HepG2 (cell line): ENCODE data around the gene ALG14. TPM values are rescaled to one million over a fixed set of nuclear protein-coding genes. Genes with fewer than 3 reads are reported as not detected.
A peak's percentile ranks its signal among the peaks of the same experiment; 100 is the strongest.

Source experiments
- BCL6 ChIP-seq: IDR thresholded peaks from 2 replicates; pipeline ENCODE4 v1.6.1; 2016; ENCODE audit warnings: missing genetic modification reagents, missing compliant biosample characterization
- CBX5 ChIP-seq: sonication (generic); formaldehyde crosslinking; IDR thresholded peaks from 2 replicates; pipeline ENCODE4 v1.4.0; 2020; ENCODE audit warnings: missing genetic modification reagents, borderline replicate concordance
- CEBPB ChIP-seq: IDR thresholded peaks from 2 replicates; pipeline ENCODE4 v1.6.1; 2011; ENCODE audit warnings: low read depth, low read length, improper control_type of control experiment, borderline replicate concordance
- HOXA5 ChIP-seq: sonication (generic); formaldehyde crosslinking; IDR thresholded peaks from 2 replicates; pipeline ENCODE4 v1.4.0; 2020; ENCODE audit warnings: missing genetic modification reagents
- IKZF1 ChIP-seq: fragments of 450-650 bp; IDR thresholded peaks from 2 replicates; pipeline ENCODE4 v1.7.1; 2016
- MTA1 ChIP-seq: sonication (generic); formaldehyde crosslinking; IDR thresholded peaks from 2 replicates; pipeline ENCODE4 v1.4.0; 2020; ENCODE audit warnings: missing genetic modification reagents, mild to moderate bottlenecking, borderline replicate concordance
- NR2C2 ChIP-seq: sonication (generic); formaldehyde crosslinking; IDR thresholded peaks from 2 replicates; pipeline ENCODE4 v1.4.0; 2020; ENCODE audit warnings: missing genetic modification reagents, mild to moderate bottlenecking, moderate library complexity, borderline replicate concordance
- SATB2 ChIP-seq: sonication (generic); formaldehyde crosslinking; IDR thresholded peaks from 2 replicates; pipeline ENCODE4 v1.5.0; 2020; ENCODE audit warnings: missing genetic modification reagents
- SNAI1 ChIP-seq: sonication (generic); formaldehyde crosslinking; IDR thresholded peaks from 2 replicates; pipeline ENCODE4 v1.5.0; 2020; ENCODE audit warnings: mild to moderate bottlenecking, missing genetic modification reagents, borderline replicate concordance
- ZFX ChIP-seq: sonication (generic); formaldehyde crosslinking; IDR thresholded peaks from 2 replicates; pipeline ENCODE4 v1.4.0; 2020; ENCODE audit warnings: mild to moderate bottlenecking, low read depth, missing genetic modification reagents, moderate library complexity
- ZNF10 ChIP-seq: sonication (generic); formaldehyde crosslinking; IDR thresholded peaks from 2 replicates; pipeline ENCODE4 v1.4.0; 2020; ENCODE audit warnings: mild to moderate bottlenecking, low read depth, missing genetic modification reagents, borderline replicate concordance
- ZNF260 ChIP-seq: sonication (generic); formaldehyde crosslinking; IDR thresholded peaks from 2 replicates; pipeline ENCODE4 v1.4.0; 2020; ENCODE audit warnings: missing genetic modification reagents, low read depth, mild to moderate bottlenecking, borderline replicate concordance
- ZNF282 ChIP-seq: fragments of 450-650 bp; IDR thresholded peaks from 2 replicates; pipeline ENCODE4 v1.6.1; 2018; ENCODE audit not compliant: partially characterized antibody
- ZNF382 ChIP-seq: sonication (generic); formaldehyde crosslinking; IDR thresholded peaks from 2 replicates; pipeline ENCODE4 v1.5.0; 2020; ENCODE audit warnings: missing genetic modification reagents, mild to moderate bottlenecking, borderline replicate concordance
- ZNF451 ChIP-seq: sonication (generic); formaldehyde crosslinking; IDR thresholded peaks from 2 replicates; pipeline ENCODE4 v1.5.0; 2020; ENCODE audit warnings: mild to moderate bottlenecking, missing genetic modification reagents
- ZNF747 ChIP-seq: sonication (generic); formaldehyde crosslinking; IDR thresholded peaks from 2 replicates; pipeline ENCODE4 v1.8.1; 2023; ENCODE audit warnings: missing genetic modification reagents, mild to moderate bottlenecking, borderline replicate concordance
- ZNF788 ChIP-seq: sonication (generic); formaldehyde crosslinking; IDR thresholded peaks from 2 replicates; pipeline ENCODE4 v1.5.0; 2020; ENCODE audit warnings: mild to moderate bottlenecking, missing genetic modification reagents, borderline replicate concordance
- ZSCAN25 ChIP-seq: sonication (generic); formaldehyde crosslinking; IDR thresholded peaks from 2 replicates; pipeline ENCODE4 v1.8.0; 2022; ENCODE audit warnings: mild to moderate bottlenecking, missing genetic modification reagents
- ZZZ3 ChIP-seq: sonication (generic); formaldehyde crosslinking; IDR thresholded peaks from 2 replicates; pipeline ENCODE4 v1.4.0; 2020; ENCODE audit warnings: missing genetic modification reagents, mild to moderate bottlenecking, borderline replicate concordance
- polyA plus RNA-seq, 8 experiments: library from polyadenylated mRNA; depleted of rRNA in 3 of 8; stranded (reverse) in 7 of 8; unstranded in 1 of 8; fragments of >200 nt; fragmentation: Illumina TruSeq in 4 of 8; extraction: Trizol in 4 of 8; gene quantifications; 2 replicates each; pipeline versions ENCODE4 v1.2.1 to v1.2.3, GENCODE V29; 2011 to 2016; ENCODE audit warnings: low read depth in 4 of 8, missing spikeins in 1 of 8, mixed read lengths in 1 of 8; ENCODE audit not compliant: insufficient read depth in 1 of 8
- total RNA-seq, 5 experiments: library from RNA; depleted of rRNA; stranded (reverse); fragments of >200 nt; fragmentation: Illumina TruSeq; extraction: Trizol; gene quantifications; 2 replicates each; pipeline ENCODE4 v1.2.3, GENCODE V29; 2016; ENCODE audit warnings: low read depth in 1 of 5
- TF ChIP-seq, protein P1 (sequence below): sonication (generic); formaldehyde crosslinking; IDR thresholded peaks from 2 replicates; pipeline ENCODE4 v1.4.0; 2020; ENCODE audit warnings: missing genetic modification reagents
- TF ChIP-seq, protein P2 (sequence below): sonication (generic); formaldehyde crosslinking; conservative IDR thresholded peaks from 2 replicates; pipeline ENCODE4 v1.4.0; 2020; ENCODE audit warnings: missing genetic modification reagents
- TF ChIP-seq, protein P3 (sequence below): sonication (generic); formaldehyde crosslinking; IDR thresholded peaks from 2 replicates; pipeline ENCODE4 v1.4.0; 2020; ENCODE audit warnings: missing genetic modification reagents, borderline replicate concordance
- TF ChIP-seq, protein P4 (sequence below): sonication (generic); formaldehyde crosslinking; IDR thresholded peaks from 2 replicates; pipeline ENCODE4 v1.4.0; 2020; ENCODE audit warnings: missing genetic modification reagents

Gene ALG14
- total and polyA plus RNA-seq, 2 of the 13 experiments (the other 11 are each of a cell fraction or from before 2014, with no cell fraction given) = 4.5 to 12.7 TPM

DNA sequence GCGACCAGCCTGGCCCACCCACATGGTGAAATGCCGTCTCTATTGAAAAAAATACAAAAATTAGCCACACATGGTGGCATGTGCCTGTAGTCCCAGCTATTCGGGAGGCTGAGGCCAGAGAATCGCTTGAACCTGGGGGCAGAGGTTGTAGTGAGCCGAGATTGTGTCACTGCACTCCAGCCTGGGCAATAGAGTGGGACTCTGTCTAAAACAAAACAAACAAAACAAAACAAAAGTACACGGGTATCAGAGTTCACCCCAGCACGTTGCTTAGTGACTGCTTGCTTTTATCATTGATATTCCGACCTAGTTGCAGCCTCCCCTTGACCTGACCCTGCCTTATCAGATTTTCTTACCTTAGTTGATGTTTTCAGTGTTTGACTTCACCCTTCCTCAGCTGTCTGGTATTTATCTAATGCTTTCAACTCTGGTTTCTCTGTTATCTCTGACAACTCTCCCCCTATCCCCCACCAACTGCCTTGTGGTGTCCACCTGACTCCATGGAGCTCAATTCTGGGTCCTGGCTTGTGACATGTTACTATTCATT, 49.5 kb upstream of the ALG14 start (continued):
- TF ChIP-seq ZNF260 (CRISPR knock-in tag) (no peak), ZNF10 (CRISPR knock-in tag) (no peak), ZSCAN25 (CRISPR knock-in tag) (peak; percentile 43; the same call in 1 of the 2 replicates), SNAI1 (0 out of 2 replicates have a peak, but pooled peaks have one; percentile 41), NR2C2 (CRISPR knock-in tag) (peak; percentile 89), CBX5 (CRISPR knock-in tag) (peak; percentile 66; the same call in 1 of the 2 replicates), ZFX (peak; percentile 31; the same call in 1 of the 2 replicates), ZNF747 (CRISPR knock-in tag) (peak; percentile 48; the same call in 1 of the 2 replicates), HOXA5 (CRISPR knock-in tag) (peak; percentile 40; the same call in 1 of the 2 replicates), ZNF451 (no peak), IKZF1 (no peak), MTA1 (CRISPR knock-in tag) (peak; percentile 57; the same call in 1 of the 2 replicates), ZNF788 (CRISPR knock-in tag) (peak; percentile 86; the same call in 1 of the 2 replicates), ZNF282 (no peak), BCL6 (CRISPR knock-in tag) (peak; percentile 96), CEBPB (peak; percentile 78; the same call in 1 of the 2 replicates), SATB2 (CRISPR knock-in tag) (no peak), ZZZ3 (CRISPR knock-in tag) (no peak), ZNF382 (CRISPR knock-in tag) (no peak)
- TF ChIP-seq, protein P1, sequence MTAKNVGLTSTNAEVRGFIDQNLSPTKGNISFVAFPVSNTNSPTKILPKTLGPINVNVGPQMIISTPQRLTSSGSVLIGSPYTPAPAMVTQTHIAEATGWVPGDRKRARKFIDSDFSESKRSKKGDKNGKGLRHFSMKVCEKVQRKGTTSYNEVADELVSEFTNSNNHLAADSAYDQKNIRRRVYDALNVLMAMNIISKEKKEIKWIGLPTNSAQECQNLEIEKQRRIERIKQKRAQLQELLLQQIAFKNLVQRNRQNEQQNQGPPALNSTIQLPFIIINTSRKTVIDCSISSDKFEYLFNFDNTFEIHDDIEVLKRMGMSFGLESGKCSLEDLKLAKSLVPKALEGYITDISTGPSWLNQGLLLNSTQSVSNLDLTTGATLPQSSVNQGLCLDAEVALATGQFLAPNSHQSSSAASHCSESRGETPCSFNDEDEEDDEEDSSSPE (CRISPR knock-in tag) = no peak; the same call in 1 of the 2 replicates
- TF ChIP-seq, protein P2, sequence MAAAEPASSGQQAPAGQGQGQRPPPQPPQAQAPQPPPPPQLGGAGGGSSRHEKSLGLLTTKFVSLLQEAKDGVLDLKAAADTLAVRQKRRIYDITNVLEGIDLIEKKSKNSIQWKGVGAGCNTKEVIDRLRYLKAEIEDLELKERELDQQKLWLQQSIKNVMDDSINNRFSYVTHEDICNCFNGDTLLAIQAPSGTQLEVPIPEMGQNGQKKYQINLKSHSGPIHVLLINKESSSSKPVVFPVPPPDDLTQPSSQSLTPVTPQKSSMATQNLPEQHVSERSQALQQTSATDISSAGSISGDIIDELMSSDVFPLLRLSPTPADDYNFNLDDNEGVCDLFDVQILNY (CRISPR knock-in tag) = no peak
- TF ChIP-seq, protein P3, sequence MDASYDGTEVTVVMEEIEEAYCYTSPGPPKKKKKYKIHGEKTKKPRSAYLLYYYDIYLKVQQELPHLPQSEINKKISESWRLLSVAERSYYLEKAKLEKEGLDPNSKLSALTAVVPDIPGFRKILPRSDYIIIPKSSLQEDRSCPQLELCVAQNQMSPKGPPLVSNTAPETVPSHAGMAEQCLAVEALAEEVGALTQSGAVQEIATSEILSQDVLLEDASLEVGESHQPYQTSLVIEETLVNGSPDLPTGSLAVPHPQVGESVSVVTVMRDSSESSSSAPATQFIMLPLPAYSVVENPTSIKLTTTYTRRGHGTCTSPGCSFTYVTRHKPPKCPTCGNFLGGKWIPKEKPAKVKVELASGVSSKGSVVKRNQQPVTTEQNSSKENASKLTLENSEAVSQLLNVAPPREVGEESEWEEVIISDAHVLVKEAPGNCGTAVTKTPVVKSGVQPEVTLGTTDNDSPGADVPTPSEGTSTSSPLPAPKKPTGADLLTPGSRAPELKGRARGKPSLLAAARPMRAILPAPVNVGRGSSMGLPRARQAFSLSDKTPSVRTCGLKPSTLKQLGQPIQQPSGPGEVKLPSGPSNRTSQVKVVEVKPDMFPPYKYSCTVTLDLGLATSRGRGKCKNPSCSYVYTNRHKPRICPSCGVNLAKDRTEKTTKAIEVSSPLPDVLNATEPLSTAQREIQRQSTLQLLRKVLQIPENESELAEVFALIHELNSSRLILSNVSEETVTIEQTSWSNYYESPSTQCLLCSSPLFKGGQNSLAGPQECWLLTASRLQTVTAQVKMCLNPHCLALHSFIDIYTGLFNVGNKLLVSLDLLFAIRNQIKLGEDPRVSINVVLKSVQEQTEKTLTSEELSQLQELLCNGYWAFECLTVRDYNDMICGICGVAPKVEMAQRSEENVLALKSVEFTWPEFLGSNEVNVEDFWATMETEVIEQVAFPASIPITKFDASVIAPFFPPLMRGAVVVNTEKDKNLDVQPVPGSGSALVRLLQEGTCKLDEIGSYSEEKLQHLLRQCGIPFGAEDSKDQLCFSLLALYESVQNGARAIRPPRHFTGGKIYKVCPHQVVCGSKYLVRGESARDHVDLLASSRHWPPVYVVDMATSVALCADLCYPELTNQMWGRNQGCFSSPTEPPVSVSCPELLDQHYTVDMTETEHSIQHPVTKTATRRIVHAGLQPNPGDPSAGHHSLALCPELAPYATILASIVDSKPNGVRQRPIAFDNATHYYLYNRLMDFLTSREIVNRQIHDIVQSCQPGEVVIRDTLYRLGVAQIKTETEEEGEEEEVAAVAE = peak; percentile 32; the same call in 1 of the 2 replicates
- TF ChIP-seq, protein P4, sequence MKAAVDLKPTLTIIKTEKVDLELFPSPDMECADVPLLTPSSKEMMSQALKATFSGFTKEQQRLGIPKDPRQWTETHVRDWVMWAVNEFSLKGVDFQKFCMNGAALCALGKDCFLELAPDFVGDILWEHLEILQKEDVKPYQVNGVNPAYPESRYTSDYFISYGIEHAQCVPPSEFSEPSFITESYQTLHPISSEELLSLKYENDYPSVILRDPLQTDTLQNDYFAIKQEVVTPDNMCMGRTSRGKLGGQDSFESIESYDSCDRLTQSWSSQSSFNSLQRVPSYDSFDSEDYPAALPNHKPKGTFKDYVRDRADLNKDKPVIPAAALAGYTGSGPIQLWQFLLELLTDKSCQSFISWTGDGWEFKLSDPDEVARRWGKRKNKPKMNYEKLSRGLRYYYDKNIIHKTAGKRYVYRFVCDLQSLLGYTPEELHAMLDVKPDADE (CRISPR knock-in tag) = no peak
